Activated naive CD8-positive, alpha-beta T cell (primary cell): Measurements from ENCODE around the gene ZFP36L1.

Source experiments
- H3K27ac Mint-ChIP-seq: one replicate; pipeline ENCODE4 v1.8.0; 2021; ENCODE audit warnings: mixed read lengths
- H3K27me3 Mint-ChIP-seq: one replicate; pipeline ENCODE4 v1.8.0; 2021; ENCODE audit warnings: mixed read lengths
- H3K36me3 Mint-ChIP-seq: one replicate; pipeline ENCODE4 v1.8.0; 2021; ENCODE audit warnings: mixed read lengths
- H3K4me1 Mint-ChIP-seq: one replicate; pipeline ENCODE4 v1.8.0; 2021; ENCODE audit warnings: low read depth, mixed read lengths
- H3K4me3 Mint-ChIP-seq: one replicate; pipeline ENCODE4 v1.8.0; 2021; ENCODE audit warnings: mild to moderate bottlenecking, mixed read lengths
- H3K9me3 Mint-ChIP-seq: one replicate; pipeline ENCODE4 v1.8.0; 2021; ENCODE audit warnings: low read depth, mixed read lengths

ZFP36L1 gene

DNA sequence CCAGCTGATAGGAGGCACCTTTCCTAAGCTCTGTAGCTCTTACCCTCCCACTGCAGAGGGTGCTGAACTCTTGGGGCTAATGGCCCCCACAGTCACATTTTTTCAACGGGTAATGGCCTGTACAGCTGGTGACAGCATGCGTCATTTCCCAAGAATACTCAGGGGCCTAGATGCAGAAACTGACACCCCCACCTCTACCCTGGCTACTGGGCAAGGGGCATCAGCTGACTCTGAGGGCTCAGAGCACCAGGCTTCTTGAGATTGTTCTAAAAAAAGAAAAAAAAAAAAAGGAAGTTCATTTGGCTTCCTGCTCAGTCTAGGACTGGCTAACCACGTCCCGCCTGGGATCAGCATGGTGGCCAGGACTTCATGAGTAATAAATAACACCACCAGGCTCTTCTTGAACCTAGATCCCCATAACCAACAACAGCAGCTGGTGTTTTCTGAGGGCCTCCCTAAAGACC lies 35.2 kb downstream of the ZFP36L1 start:
- no peak overlapping the region for H3K4me3 Mint-ChIP-seq
- H3K27me3 Mint-ChIP-seq, result no peaks in the 10 kb centered on the region
- no peaks in the 10 kb centered on the region for H3K36me3 Mint-ChIP-seq
- peaks cover 16% of the 10 kb centered on the region for H3K4me1 Mint-ChIP-seq
- H3K27ac Mint-ChIP-seq, result no peak overlapping the region
- no peaks in the 10 kb centered on the region for H3K9me3 Mint-ChIP-seq

DNA sequence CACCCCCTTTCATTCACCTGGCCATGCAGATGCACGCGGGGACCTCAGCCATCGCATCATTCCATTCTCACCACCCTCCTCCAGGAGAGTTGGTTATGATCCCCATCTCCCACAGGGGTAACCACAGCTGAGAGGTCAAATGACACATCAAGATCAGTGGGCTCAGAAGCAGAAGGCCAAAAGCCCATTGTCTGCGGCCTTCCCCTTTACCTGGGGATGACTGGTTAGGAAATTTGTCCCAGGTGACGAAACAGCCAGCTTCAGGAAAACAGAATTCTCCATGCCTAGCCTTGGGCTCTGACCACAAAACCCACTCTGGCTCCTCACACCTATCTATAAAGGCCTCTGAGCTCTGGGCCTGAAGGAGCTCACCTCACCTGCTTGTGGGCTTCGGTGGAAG lies 36.1 kb downstream of the ZFP36L1 start:
- Mint-ChIP-seq H3K9me3 (no peaks in the 10 kb centered on the region), H3K36me3 (no peaks in the 10 kb centered on the region), H3K27me3 (no peaks in the 10 kb centered on the region), H3K27ac (no peak overlapping the region), H3K4me1 (peaks cover 16% of the 10 kb centered on the region), H3K4me3 (no peak overlapping the region)

DNA sequence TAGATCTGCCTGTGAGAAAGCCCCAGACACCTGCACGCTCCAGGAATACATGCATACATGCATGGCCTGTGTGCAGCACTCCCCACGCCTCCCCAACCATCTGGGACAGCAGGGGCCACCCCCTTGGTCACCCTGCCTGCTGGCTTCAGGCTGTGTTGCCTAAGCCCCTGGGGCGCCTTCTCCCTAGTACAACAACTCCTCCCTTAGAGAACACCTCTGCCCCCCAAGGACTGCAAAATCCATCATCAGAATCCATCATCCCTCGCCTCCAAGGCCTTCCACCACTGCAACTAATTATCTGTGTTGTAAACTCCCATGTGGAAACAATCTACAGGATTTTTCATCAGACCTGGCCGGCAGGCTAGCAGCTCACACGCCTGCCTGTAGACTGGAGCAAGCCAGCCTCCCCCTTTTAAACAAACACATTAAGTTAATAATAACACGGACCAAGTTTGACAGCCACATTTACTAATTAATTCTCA lies 36.8 kb downstream of the ZFP36L1 start:
- no peak overlapping the region for H3K4me3 Mint-ChIP-seq
- peaks cover 16% of the 10 kb centered on the region for H3K4me1 Mint-ChIP-seq
- H3K27ac Mint-ChIP-seq, result no peak overlapping the region
- H3K27me3 Mint-ChIP-seq, result no peaks in the 10 kb centered on the region
- no peaks in the 10 kb centered on the region for H3K36me3 Mint-ChIP-seq
- H3K9me3 Mint-ChIP-seq, result no peaks in the 10 kb centered on the region

DNA sequence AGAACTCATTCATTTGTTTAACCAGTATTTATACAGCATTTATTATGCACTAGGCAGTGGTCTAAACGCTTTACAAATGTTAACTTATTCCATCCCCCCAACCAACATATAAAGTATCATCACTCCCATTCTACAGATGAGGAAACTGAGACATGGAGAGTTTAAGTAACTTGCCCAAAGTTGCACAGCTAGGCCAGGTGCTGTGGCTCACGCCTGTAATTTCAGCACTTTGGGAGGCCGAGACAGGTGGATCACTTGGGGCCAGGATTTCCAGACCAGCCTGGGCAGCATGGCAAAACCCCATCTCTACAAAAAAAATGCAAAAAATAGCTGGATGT lies 37.9 kb downstream of the ZFP36L1 start:
- Mint-ChIP-seq H3K9me3 (no peaks in the 10 kb centered on the region), H3K4me1 (peaks cover 13% of the 10 kb centered on the region), H3K27me3 (no peaks in the 10 kb centered on the region), H3K27ac (no peak overlapping the region), H3K4me3 (no peak overlapping the region), H3K36me3 (no peaks in the 10 kb centered on the region)

DNA sequence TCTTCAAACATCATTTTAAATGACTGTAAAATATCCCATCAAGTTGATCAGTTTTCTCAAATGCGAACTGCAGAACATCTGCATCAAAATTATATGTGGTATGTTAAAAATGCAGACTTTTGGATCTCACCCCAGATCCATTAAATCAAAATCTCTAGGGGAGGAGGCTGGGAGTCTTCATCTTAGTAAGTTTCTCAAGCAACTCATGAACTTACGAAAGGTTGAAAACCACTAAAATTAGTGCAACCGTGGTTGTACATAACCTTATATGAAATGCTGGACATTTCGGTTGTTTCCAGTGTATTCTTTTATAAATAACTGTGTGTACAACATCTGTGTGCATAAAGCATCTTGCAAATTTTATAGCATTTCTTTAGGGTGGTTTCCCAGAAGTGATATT lies 39.2 kb downstream of the ZFP36L1 start:
- H3K36me3 Mint-ChIP-seq, result no peaks in the 10 kb centered on the region
- H3K4me1 Mint-ChIP-seq, result peaks cover 12% of the 10 kb centered on the region
- no peak overlapping the region for H3K4me3 Mint-ChIP-seq
- H3K27ac Mint-ChIP-seq, result no peak overlapping the region
- no peaks in the 10 kb centered on the region for H3K9me3 Mint-ChIP-seq
- H3K27me3 Mint-ChIP-seq, result no peaks in the 10 kb centered on the region

DNA sequence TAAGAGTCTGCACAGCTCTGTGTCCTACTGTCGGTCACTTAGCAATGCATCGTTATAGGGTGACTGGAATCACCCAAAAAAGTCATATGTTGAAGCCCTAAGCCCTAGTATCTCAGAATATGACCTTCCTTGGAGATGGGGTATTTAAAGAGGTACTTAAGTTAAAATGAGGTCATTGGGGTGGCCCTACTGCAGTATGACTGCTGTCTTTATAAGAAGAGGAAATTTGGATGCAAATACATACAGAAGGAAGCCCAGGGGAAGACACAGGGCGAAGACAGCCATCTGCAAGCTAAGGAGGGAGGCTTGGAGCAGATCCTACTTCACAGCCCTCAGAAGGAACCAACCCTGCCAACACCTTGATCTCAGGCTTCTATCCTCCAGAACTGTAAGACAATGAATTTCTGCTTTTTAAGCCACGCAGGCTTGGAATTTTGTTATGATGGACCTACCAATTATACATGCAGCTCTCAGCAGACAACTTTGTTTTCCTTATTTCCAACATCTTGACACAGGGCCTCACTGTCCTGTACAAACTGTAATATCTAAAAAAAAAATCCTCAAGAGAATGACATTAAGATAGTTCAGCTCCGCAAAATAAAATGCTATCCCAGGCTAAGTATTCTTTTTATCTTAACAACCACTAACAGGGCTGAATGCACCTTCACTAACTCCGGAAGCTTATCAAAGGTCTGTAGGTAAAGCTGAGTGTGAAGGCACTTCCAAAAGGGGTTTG lies 40.4 kb downstream of the ZFP36L1 start:
- Mint-ChIP-seq H3K9me3 (no peaks in the 10 kb centered on the region), H3K27ac (no peak overlapping the region), H3K4me1 (peaks cover 7% of the 10 kb centered on the region), H3K27me3 (no peaks in the 10 kb centered on the region), H3K4me3 (no peak overlapping the region), H3K36me3 (no peaks in the 10 kb centered on the region)

DNA sequence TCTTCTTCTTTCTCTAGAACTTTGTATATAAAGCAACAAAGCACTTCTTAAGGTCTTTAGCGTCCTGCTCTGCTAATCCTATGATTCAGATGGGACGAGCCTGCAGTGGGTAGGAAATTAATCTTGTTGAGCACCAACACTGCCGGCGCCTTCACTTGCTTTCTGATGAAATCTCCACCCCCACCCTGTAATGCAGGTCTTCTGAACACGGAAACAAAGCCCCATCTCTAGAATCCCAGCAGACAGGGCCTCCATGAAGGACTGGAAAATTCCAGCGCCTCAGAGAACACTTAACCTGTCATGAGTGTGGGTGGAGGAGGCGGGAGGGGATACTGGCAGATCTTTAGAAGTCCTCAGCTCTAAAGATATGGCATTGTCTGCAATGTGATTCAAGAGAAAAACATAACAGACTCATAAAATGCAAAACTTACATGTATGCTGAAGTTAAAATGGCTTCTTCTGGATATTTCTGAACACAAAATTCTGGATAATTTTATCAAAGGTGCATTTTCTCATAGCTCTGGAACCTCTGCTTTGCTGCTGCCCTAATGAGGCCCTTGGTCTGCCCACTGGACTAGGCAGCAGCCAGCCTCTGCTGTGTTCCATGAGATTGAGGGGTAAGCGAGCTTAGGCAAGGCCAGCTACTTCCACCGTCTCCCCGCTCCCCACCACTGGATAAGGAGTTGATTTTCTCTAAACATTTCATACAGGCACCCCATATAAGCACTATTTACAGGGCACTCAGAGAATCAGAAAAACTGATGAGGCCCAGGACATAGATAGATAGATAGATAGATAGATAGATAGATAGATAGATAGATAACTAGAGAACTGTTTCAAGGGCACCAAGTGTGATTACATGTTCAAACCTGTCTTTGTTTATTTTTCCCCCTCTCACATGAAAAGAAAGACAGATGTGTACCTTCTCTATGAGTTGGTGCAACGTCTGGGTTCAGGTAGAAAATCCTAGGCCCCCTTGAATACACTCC lies 43.1 kb downstream of the ZFP36L1 start:
- peaks cover 2% of the 10 kb centered on the region for H3K4me1 Mint-ChIP-seq
- no peak overlapping the region for H3K27ac Mint-ChIP-seq
- no peak overlapping the region for H3K4me3 Mint-ChIP-seq
- H3K27me3 Mint-ChIP-seq, result no peaks in the 10 kb centered on the region
- H3K9me3 Mint-ChIP-seq, result no peaks in the 10 kb centered on the region
- H3K36me3 Mint-ChIP-seq, result no peaks in the 10 kb centered on the region

DNA sequence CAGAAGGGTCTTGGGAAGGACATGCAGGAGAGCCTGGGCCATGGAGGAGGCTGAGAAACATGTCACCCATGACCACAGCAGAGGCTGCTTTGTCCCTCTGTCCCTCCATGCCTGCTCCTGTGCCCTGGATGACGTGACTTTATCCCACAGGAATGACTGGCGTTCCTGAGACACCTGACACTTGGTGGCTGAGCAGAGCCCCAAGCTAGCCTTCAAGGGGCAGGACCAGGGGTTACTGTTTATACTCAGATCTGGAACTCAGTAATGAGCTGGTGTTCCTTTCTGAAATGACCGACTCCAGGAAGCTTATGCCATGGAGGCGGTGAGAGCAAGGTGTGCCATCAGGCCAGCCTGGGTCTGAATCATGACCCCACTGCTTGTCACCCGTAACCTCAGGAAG lies 44.2 kb downstream of the ZFP36L1 start:
- Mint-ChIP-seq H3K4me1 (peaks cover 2% of the 10 kb centered on the region), H3K36me3 (no peaks in the 10 kb centered on the region), H3K27ac (no peak overlapping the region), H3K4me3 (no peak overlapping the region), H3K27me3 (no peaks in the 10 kb centered on the region), H3K9me3 (no peaks in the 10 kb centered on the region)

DNA sequence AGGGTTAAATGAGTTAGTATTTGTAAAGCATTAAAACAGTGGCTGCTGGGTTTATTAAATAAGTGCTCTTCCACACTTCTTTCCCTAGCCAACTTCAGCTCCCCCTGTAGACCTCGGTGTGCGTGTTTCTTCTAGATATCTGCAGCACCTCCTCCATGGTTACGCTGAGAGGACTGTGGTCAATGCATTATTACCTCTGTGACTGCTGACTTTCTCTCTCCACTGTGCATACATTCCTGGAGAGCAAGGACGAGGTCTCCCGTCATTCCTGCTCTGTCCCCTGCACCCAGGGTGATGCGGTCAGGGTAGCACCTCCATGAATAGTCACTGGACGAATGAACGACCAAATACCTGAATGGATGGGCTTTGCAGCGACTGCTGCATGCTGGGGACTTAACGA lies 44.6 kb downstream of the ZFP36L1 start:
- H3K27me3 Mint-ChIP-seq, result no peaks in the 10 kb centered on the region
- H3K4me1 Mint-ChIP-seq, result peaks cover 2% of the 10 kb centered on the region
- H3K4me3 Mint-ChIP-seq, result no peak overlapping the region
- H3K27ac Mint-ChIP-seq, result no peak overlapping the region
- H3K36me3 Mint-ChIP-seq, result no peaks in the 10 kb centered on the region
- no peaks in the 10 kb centered on the region for H3K9me3 Mint-ChIP-seq

DNA sequence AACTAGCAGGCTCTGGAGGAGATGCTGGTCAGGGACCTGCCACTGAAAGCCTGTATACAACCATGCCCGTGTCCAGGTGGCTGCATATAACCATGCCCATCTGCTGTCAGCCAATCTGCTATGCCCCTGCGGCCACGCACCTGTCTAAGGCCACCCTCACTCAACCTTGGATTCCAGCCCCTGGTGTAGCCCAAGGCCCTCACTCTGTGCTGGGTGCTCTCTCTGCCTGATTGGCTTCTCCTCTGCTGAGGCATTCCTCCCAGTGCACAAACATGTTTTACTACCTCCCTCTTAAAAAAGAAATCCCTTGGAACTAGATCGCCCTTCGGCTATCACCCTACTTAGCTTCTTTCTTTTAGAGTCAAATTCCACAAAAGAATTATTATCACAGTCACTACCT lies 45.5 kb downstream of the ZFP36L1 start:
- H3K4me1 Mint-ChIP-seq, result peaks cover 2% of the 10 kb centered on the region
- no peaks in the 10 kb centered on the region for H3K27me3 Mint-ChIP-seq
- no peaks in the 10 kb centered on the region for H3K36me3 Mint-ChIP-seq
- H3K9me3 Mint-ChIP-seq, result no peaks in the 10 kb centered on the region
- no peak overlapping the region for H3K4me3 Mint-ChIP-seq
- no peak overlapping the region for H3K27ac Mint-ChIP-seq

DNA sequence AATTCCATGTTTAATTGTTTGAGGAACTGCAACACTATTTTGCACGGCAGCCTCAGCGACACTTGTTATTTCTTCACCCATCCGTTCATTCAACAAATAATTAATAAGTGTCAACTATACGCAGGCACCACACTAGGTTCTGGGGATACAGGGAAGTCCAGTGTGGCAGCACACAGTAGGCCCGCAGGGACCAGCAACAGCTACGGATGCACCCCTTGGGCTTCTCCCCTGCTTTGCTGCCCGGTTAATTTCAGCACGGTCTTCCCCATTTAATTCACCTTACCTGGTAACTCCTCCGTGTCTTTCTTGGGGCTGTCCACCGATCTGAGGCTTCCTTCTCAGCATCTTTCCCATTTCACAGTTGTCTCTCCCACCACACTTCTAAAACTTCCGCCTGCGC lies 48.3 kb downstream of the ZFP36L1 start:
- Mint-ChIP-seq H3K4me1 (peaks cover 4% of the 10 kb centered on the region), H3K36me3 (peaks cover 3% of the 10 kb centered on the region), H3K27me3 (no peaks in the 10 kb centered on the region), H3K9me3 (no peaks in the 10 kb centered on the region), H3K4me3 (no peak overlapping the region), H3K27ac (no peak overlapping the region)

DNA sequence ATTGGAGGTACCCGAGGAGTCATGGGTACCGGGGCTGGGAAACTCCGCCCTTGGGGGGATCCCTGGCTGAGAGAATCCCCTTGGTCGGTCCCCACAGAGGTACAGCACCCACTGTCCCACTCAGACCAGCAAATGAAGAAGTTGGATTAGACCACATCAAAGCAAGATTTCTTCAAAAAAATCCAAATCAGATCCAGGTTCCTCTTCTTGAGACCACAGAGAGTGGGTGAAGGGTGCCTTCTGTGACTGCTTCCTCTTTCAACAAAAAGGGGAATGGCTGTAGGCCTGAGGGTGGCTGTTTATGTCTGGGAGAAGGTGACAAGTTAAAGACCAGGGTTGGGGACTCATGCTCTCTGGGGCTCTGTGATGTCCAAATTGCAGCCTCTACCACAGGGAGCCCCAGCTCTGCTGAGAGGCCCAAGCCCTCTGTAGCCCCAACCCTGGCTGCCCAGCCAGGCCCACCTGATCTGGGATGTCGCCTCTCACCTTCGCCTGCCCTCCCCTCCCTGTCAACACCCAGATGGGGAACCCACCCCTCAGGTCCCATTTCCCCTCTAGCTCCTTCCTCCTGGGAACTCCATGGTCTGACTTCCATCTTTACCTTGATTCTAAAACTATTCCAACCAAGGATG lies 50.9 kb downstream of the ZFP36L1 start:
- Mint-ChIP-seq H3K36me3 (peaks cover 3% of the 10 kb centered on the region), H3K4me1 (peaks cover 5% of the 10 kb centered on the region), H3K27me3 (no peaks in the 10 kb centered on the region), H3K27ac (no peak overlapping the region), H3K4me3 (no peak overlapping the region), H3K9me3 (no peaks in the 10 kb centered on the region)

DNA sequence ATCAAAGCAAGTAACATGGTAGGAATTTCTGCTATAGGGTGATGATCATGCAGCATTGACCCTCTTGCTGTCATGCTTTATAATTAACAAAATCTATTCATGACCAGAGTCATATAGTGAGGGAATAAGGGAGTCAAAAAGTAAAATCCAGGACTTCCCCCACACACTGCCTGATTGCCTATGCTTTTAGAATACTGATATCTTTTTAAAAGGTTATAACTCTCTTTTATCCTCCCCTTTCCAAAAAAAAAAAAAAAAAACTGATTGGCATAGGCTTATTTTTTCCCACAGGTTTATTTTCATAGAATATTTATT lies 51.4 kb downstream of the ZFP36L1 start:
- Mint-ChIP-seq H3K4me1 (peaks cover 5% of the 10 kb centered on the region), H3K27me3 (no peaks in the 10 kb centered on the region), H3K4me3 (no peak overlapping the region), H3K9me3 (no peaks in the 10 kb centered on the region), H3K27ac (no peak overlapping the region), H3K36me3 (peaks cover 3% of the 10 kb centered on the region)

DNA sequence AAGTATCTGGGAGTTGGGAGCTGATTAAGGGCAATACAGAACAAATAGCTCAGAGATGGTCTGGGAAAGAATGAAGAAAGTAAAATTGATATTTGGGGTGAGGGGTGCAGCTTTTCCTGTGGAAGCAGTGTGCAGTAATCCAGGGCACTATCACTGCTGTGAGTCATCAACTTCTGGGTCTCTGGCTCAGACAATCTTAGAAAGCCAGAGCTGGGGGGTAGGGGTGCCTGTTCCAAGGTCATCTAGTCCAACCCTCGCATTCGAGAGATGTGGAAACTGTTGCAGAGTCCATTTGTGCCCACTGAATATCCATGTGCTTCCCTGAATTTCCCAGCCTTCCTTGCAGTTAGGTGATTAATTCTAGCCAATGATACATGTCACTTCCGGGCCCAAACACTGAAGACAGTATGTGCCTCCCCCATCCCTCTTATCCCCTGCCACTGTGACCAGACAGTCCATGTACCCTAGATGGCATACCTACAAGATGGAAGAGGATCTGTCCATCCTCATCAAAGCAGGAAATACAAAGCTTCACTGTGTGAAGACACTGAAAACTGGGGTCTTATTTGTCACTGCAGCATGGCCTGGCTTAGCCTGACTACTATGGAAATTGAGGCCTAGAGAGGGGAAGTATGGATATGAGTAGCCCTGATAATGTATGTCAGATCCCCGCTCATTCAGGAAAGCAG lies 51.9 kb downstream of the ZFP36L1 start:
- Mint-ChIP-seq H3K4me1 (peaks cover 9% of the 10 kb centered on the region), H3K27ac (peak overlapping the region; percentile 29), H3K9me3 (no peaks in the 10 kb centered on the region), H3K36me3 (peaks cover 3% of the 10 kb centered on the region), H3K27me3 (no peaks in the 10 kb centered on the region), H3K4me3 (no peak overlapping the region)

DNA sequence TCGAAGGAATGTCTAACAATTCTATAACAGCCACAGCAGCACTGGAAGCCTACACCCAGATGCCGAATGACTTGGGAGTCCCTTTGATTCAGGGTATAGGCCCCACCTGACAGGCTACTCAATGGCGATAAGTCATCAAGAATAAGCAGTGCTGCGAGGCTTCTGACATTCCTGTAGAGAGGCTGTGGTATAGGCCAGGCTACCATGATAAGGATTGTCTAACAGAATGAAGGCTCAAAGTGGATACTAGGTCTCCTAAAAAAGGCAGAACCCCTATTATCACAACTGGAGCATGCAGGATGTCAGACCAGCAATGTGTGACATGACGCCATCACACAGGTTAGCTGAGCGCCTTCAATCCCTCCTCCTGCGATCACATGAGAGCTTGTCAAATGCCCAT lies 53.2 kb downstream of the ZFP36L1 start:
- Mint-ChIP-seq H3K27me3 (no peaks in the 10 kb centered on the region), H3K9me3 (no peaks in the 10 kb centered on the region), H3K4me1 (peaks cover 16% of the 10 kb centered on the region), H3K27ac (no peak overlapping the region), H3K4me3 (no peak overlapping the region), H3K36me3 (peaks cover 3% of the 10 kb centered on the region)
